Activated T-helper 1 cell treated with anti-CD3 and anti-CD28 coated beads, Interleukin-2, amount 50 U/mL, for 16 hours (primary cell): ENCODE results near the gene CTNND1.

Experiments used
- DNase-seq, 2 donors: peaks; one replicate each; pipeline ENCODE4 v3.0.0-alpha.2; 2020; ENCODE audit warnings: low read depth in 1 of 2, low spot score in 1 of 2

The CTNND1 gene

GRCh38 chr11:57868491-57868890 lies 106.9 kb downstream of the CTNND1 start:
- no peak for DNase-seq
